Measurements from ENCODE around the gene C1QTNF6. TPM values are rescaled to one million over a fixed set of nuclear protein-coding genes. Genes with fewer than 3 reads are reported as not detected.

Gene C1QTNF6
- total and polyA plus RNA-seq, 2 of the 4 experiments (the other 2 are of a cell fraction) = 1.1 to 10.9 TPM

GRCh38 chr22:37205046-37205445 lies 17.0 kb upstream of the C1QTNF6 start:
- Histone ChIP-seq H3K27me3 (ENCODE audit: control insufficient read depth, insufficient read depth, low read length) (peaks cover 17% of the 10 kb centered on the region), H3K14ac (replicated peaks; ENCODE audit: low read depth, low read length) (no peak overlapping the region), H3K36me3 (ENCODE audit: control insufficient read depth, insufficient read depth, low read length) (no peaks in the 10 kb centered on the region), H3K23ac (ENCODE audit: low read depth, low read length) (no peak overlapping the region), H3K56ac (ENCODE audit: extremely low read depth, insufficient read depth, low read length) (no peak overlapping the region), H2BK5ac (ENCODE audit: low read depth, low read length, poor library complexity, severe bottlenecking) (no peak overlapping the region), H2AFZ (replicated peaks; ENCODE audit: low read length, poor library complexity) (no peak overlapping the region), H3K4me2 (ENCODE audit: low read depth, low read length) (no peak overlapping the region), H3K4ac (ENCODE audit: low read depth, low read length) (no peak overlapping the region), H3K4me1 (ENCODE audit: control insufficient read depth, insufficient read depth, low read length) (no peaks in the 10 kb centered on the region), H4K5ac (ENCODE audit: low read depth, low read length) (no peak overlapping the region), H4K91ac (ENCODE audit: insufficient read depth, low read depth, low read length) (no peak overlapping the region), H3K4me3 (ENCODE audit: insufficient read depth, low read depth, low read length) (no peak overlapping the region), H3K79me1 (ENCODE audit: low read depth in 1 of 2, low read length in 2 of 2) (no peaks in the 10 kb centered on the region), H3K18ac (ENCODE audit: low read depth, low read length) (no peak overlapping the region), H2BK20ac (ENCODE audit: low read depth, low read length) (no peak overlapping the region), H3K9me1 (ENCODE audit: insufficient read depth, low read length) (no peaks in the 10 kb centered on the region), H2AK9ac (replicated peaks; ENCODE audit: low read depth, low read length, poor library complexity) (no peak overlapping the region), H4K8ac (ENCODE audit: low read depth in 2 of 2, low read length in 2 of 2) (no peak overlapping the region), H3K9ac (ENCODE audit: low read depth, low read length) (no peak overlapping the region), H3K9me3 (ENCODE audit: control insufficient read depth, insufficient read depth, low read length) (no peaks in the 10 kb centered on the region), H4K20me1 (ENCODE audit: insufficient read depth, low read length) (no peaks in the 10 kb centered on the region), H2BK120ac (ENCODE audit: low read depth, low read length) (no peak overlapping the region), H3K27ac (ENCODE audit: insufficient read depth, low read length) (no peak overlapping the region), H2BK15ac (ENCODE audit: low read depth, low read length) (no peak overlapping the region), H2AK5ac (ENCODE audit: low read depth, low read length) (no peak overlapping the region)
- BruUV-seq (replicated peaks) = no TSS peak
- TF ChIP-seq RFX5 (IDR thresholded peaks at IDR 0.05; ENCODE audit: low read depth, low read length) (no peak), CTCF (conservative IDR thresholded peaks at IDR 0.05; ENCODE audit: low read depth, low read length) (no peak), MAFK (IDR thresholded peaks at IDR 0.05; ENCODE audit: low read depth, low read length) (no peak)
- intact Hi-C loops (cut with micrococcal nuclease) (no loop called here), dilution Hi-C loops (cut with HindIII; ENCODE audit: low sequenced_read_pairs, unreplicated experiment) (no loop called here), in situ Hi-C loops (cut with MboI; ENCODE audit: low sequenced_read_pairs) (no loop called here)
- 37% methylated on average over 2 of the region's 5 CpGs; no CpG with 5 or more reads in 1 of the 2 experiments for WGBS, 2 experiments (ENCODE audit: extremely low coverage in 2 of 2, insufficient read length in 1 of 2)
- no peak for DNase-seq
- ChIA-PET CTCF (interaction anchor here (0.6 kb wide), 1 partner anchor 54 kb away, joined by 3 read pairs; no protein-coding TSS in a partner anchor), POLR2A (ENCODE audit: unreplicated experiment) (no interaction called here)
- no peak for ATAC-seq (ENCODE audit: low read depth)
